ENCODE data around the gene ANKRD35. TPM values are rescaled to one million over a fixed set of nuclear protein-coding genes. Genes with fewer than 3 reads are reported as not detected.

The ANKRD35 gene
- total RNA-seq, 1 experiment from 2014 or later = not detected

DNA sequence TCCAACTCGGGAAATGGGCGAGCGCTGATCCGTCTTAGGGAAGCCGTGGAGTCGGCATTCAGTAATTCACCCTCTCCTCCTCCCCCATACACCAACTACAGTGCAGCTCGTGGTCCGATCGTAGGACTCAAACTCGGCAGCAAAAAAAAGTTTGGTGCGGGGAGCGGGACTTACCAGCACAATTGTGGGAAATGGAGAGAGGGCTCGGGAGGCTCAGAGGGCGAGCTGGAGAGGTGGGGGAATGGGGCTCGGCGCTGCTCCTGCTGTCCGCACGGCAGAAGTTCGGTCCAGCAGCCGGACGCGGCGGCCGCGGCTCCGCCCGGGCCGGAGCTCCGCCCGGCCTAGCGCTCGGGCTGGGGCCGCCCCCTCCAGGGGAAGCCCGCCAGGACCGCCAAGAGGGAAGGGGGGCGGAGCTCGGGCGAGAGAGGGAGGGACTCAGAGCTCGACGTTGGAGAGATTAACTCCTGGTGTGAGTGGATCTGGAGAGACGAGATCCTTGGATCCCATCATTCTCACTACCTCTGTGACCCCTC, 26.1 kb downstream of the ANKRD35 start:
- Mint-ChIP-seq H3K27ac (ENCODE audit: low read depth, unreplicated experiment) (peak overlapping the region; percentile 86), H3K9me3 (ENCODE audit: unreplicated experiment) (no peaks in the 10 kb centered on the region), H3K27me3 (ENCODE audit: insufficient read depth, unreplicated experiment) (no peaks in the 10 kb centered on the region), H3K4me3 (ENCODE audit: unreplicated experiment) (peak overlapping the region; percentile 99), H3K36me3 (ENCODE audit: insufficient read depth, unreplicated experiment) (peaks cover 18% of the 10 kb centered on the region), H3K4me1 (ENCODE audit: insufficient read depth, unreplicated experiment) (peaks cover 21% of the 10 kb centered on the region)
- POLR2A ChIA-PET = interaction anchor here (0.7 to 6.0 kb wide), 38 partner anchors 9 to 578 kb away, joined by 3 to 179 read pairs (median 9); partner anchors contain the start of genes ANKRD34A, ANKRD35, ITGA10 and LIX1L
- TF ChIP-seq, protein P1, sequence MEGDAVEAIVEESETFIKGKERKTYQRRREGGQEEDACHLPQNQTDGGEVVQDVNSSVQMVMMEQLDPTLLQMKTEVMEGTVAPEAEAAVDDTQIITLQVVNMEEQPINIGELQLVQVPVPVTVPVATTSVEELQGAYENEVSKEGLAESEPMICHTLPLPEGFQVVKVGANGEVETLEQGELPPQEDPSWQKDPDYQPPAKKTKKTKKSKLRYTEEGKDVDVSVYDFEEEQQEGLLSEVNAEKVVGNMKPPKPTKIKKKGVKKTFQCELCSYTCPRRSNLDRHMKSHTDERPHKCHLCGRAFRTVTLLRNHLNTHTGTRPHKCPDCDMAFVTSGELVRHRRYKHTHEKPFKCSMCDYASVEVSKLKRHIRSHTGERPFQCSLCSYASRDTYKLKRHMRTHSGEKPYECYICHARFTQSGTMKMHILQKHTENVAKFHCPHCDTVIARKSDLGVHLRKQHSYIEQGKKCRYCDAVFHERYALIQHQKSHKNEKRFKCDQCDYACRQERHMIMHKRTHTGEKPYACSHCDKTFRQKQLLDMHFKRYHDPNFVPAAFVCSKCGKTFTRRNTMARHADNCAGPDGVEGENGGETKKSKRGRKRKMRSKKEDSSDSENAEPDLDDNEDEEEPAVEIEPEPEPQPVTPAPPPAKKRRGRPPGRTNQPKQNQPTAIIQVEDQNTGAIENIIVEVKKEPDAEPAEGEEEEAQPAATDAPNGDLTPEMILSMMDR (IDR thresholded peaks at IDR 0.05; ENCODE audit: unreplicated experiment) = no peak
- intact Hi-C loops (cut with micrococcal nuclease) = loop anchor here (1.0 to 10.0 kb wide), 3 partner anchors 27 to 153 kb away; no protein-coding TSS in a partner anchor
- BruUV-seq (replicated peaks) = no TSS peak
- peak; percentile 93 for DNase-seq (ENCODE audit: unreplicated experiment)
- CTCF ChIA-PET = interaction anchor here (0.6 to 8.0 kb wide), 22 partner anchors 13 to 159 kb away, joined by 3 to 184 read pairs (median 6); partner anchors contain the start of genes ANKRD34A, ITGA10, LIX1L and NUDT17

DNA sequence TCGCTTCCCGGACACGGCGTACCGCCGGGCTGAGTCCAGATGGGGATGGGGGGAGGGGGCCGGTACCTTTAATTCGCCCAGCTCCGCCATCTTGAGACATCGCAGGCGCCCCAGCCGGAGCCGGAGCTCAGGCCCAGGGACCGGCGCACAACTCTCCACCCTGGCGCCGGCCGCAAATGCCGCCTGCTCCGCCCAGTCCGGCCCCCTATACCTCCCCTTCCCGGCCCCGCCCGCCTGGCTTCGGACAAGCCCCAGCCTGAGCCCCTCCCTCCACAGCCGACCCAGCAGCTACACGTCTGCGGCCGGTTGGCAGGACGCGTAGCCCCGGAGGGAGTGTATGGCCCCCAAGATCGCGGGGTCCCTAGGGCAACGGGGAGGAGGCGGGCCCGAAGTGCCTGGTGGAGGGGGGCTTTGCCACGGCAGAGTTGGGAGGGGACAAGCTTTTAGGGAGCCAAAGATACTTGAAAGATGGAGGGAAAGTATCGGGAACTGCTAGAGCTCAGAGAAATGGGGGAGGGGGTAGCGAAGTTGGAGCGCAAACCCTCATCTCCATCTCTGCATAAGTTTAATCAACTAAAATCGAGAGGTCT, 26.7 kb downstream of the ANKRD35 start, which contains the start of gene PIAS3:
TSS of gene PIAS3 (minus strand) at position 181 of the 590 bp plus-strand sequence. CDS start at position 90, 91 bp downstream.
- H3K27ac Mint-ChIP-seq (ENCODE audit: low read depth, unreplicated experiment) = peak within 1 kb of the TSS; percentile 86
- H3K36me3 Mint-ChIP-seq (ENCODE audit: insufficient read depth, unreplicated experiment) = peaks cover 23% of the 10 kb centered on the region
- CTCF ChIA-PET = interaction anchor here (0.6 to 8.0 kb wide), 24 partner anchors 12 to 174 kb away, joined by 3 to 184 read pairs (median 5); partner anchors contain the start of genes ANKRD34A, ITGA10, LIX1L and NUDT17
- no TSS peak for BruUV-seq (replicated peaks)
- H3K9me3 Mint-ChIP-seq (ENCODE audit: unreplicated experiment) = no peaks in the 10 kb centered on the region
- TF ChIP-seq, protein P1 (IDR thresholded peaks at IDR 0.05; ENCODE audit: unreplicated experiment) = no peak
- H3K4me3 Mint-ChIP-seq (ENCODE audit: unreplicated experiment) = peak within 1 kb of the TSS; percentile 99
- DNase-seq (ENCODE audit: unreplicated experiment) = peak; percentile 97
- H3K4me1 Mint-ChIP-seq (ENCODE audit: insufficient read depth, unreplicated experiment) = peaks cover 21% of the 10 kb centered on the region
- no peaks in the 10 kb centered on the region for H3K27me3 Mint-ChIP-seq (ENCODE audit: insufficient read depth, unreplicated experiment)
- intact Hi-C loops (cut with micrococcal nuclease) = loop anchor here (1.0 to 10.0 kb wide), 3 partner anchors 27 to 153 kb away; no protein-coding TSS in a partner anchor
- POLR2A ChIA-PET = interaction anchor here (0.6 to 6.0 kb wide), 44 partner anchors 10 to 578 kb away, joined by 3 to 179 read pairs (median 8); partner anchors contain the start of genes ANKRD34A, ANKRD35, ITGA10 and LIX1L

GRCh38 chr1:145858238-145858900, 27.3 kb downstream of the ANKRD35 start:
- Mint-ChIP-seq H3K27ac (ENCODE audit: low read depth, unreplicated experiment) (peak overlapping the region; percentile 86), H3K36me3 (ENCODE audit: insufficient read depth, unreplicated experiment) (peaks cover 29% of the 10 kb centered on the region), H3K4me3 (ENCODE audit: unreplicated experiment) (peak overlapping the region; percentile 99), H3K4me1 (ENCODE audit: insufficient read depth, unreplicated experiment) (peaks cover 21% of the 10 kb centered on the region), H3K27me3 (ENCODE audit: insufficient read depth, unreplicated experiment) (no peaks in the 10 kb centered on the region), H3K9me3 (ENCODE audit: unreplicated experiment) (no peaks in the 10 kb centered on the region)
- POLR2A ChIA-PET = interaction anchor here (0.6 to 6.0 kb wide), 40 partner anchors 10 to 194 kb away, joined by 3 to 179 read pairs (median 8); partner anchors contain the start of genes ANKRD34A, ANKRD35, ITGA10 and LIX1L
- CTCF ChIA-PET = interaction anchor here (0.6 to 8.0 kb wide), 20 partner anchors 11 to 174 kb away, joined by 3 to 184 read pairs (median 6); partner anchors contain the start of genes ANKRD34A, ITGA10, LIX1L and NUDT17
- no TSS peak for BruUV-seq (replicated peaks)
- intact Hi-C loops (cut with micrococcal nuclease) = loop anchor here (5.0 to 10.0 kb wide), 2 partner anchors 116 to 154 kb away; no protein-coding TSS in a partner anchor
- DNase-seq (ENCODE audit: unreplicated experiment) = peak; percentile 43
- TF ChIP-seq, protein P1 (IDR thresholded peaks at IDR 0.05; ENCODE audit: unreplicated experiment) = no peak
